22Rv1 (cell line): ENCODE measurements around the gene SLC8A1.

Experiments
- H3K27ac ChIP-seq: fragments of 450-650 bp; 2 replicates; pipeline ENCODE4 v1.5.1; 2017
- ZFX ChIP-seq: fragments of 450-650 bp; IDR thresholded peaks from 2 replicates; pipeline ENCODE4 v1.6.1; 2017; ENCODE audit warnings: antibody characterized with exemption, borderline replicate concordance
- TF ChIP-seq, protein P1 (sequence below): fragments of 450-650 bp; IDR thresholded peaks from 2 replicates; pipeline ENCODE4 v1.5.1; 2017; ENCODE audit warnings: mild to moderate bottlenecking

SLC8A1 gene

GRCh38 chr2:40268566-40268965 lies 183.3 kb downstream of the SLC8A1 start:
- no peak for TF ChIP-seq ZFX
- TF ChIP-seq, protein P1, sequence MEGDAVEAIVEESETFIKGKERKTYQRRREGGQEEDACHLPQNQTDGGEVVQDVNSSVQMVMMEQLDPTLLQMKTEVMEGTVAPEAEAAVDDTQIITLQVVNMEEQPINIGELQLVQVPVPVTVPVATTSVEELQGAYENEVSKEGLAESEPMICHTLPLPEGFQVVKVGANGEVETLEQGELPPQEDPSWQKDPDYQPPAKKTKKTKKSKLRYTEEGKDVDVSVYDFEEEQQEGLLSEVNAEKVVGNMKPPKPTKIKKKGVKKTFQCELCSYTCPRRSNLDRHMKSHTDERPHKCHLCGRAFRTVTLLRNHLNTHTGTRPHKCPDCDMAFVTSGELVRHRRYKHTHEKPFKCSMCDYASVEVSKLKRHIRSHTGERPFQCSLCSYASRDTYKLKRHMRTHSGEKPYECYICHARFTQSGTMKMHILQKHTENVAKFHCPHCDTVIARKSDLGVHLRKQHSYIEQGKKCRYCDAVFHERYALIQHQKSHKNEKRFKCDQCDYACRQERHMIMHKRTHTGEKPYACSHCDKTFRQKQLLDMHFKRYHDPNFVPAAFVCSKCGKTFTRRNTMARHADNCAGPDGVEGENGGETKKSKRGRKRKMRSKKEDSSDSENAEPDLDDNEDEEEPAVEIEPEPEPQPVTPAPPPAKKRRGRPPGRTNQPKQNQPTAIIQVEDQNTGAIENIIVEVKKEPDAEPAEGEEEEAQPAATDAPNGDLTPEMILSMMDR, result no peak

DNA sequence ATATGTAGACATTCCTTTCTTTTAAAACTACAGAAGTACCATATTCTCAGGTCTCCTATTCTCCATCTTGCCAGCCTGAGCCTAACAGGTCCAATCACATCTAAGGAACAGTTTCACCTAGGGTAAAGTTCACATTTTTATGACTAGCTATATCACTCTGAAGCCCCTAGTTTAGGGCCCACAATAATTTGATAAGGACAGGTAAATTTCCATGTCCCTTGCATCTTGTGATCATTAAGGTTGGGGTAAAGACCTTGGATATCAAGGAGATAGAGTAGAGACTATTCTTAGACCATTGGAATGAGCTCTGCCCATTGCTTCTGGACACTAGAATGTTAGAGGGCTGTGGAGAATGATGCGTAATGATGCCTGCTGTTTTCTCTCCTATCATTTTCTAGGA lies 185.7 kb downstream of the SLC8A1 start:
- no peak overlapping the region for H3K27ac ChIP-seq
- TF ChIP-seq ZFX, result no peak
- TF ChIP-seq, protein P1, result no peak

More at GRCh38 chr2:40268566-40268965, 183.3 kb downstream of the SLC8A1 start:
- H3K27ac ChIP-seq, result no peak overlapping the region

DNA sequence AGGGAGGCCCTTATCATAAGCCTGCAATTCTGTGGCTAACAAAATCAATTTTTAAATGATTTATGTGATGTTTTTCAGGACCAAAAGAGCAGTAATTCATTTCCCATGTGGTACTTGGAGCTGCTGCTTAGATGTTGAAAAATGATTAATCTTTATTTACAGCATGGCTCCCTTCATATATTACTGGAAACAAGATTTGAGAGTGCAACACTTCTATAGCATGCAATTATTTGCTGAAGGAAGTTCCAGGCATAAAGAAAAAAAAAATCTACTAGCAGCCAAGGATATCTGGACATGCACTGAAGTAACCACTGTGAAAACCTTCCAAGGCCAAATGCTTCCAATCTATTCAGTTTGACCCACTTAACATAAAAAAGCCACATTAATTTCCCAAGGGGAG lies 186.3 kb downstream of the SLC8A1 start:
- TF ChIP-seq, protein P1, result no peak
- TF ChIP-seq ZFX, result no peak

DNA sequence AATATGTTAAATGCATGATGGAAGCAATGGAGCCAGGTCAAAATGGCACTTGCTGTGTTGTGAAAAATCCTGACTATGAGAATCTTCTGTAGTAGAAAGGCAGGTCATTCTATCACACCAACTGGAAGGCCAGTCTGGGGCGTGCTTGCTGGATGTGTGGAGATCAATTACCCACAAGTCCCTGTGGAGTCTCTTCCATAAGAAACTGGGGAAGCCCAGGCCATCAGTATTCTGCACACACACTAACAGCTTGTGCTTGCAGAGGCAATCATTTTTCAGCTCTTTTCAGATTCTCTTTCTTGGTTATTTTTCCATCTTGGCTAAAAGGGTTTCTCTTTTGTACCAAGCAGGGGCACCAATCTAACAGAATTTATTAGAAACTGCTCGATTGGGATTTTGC lies 190.8 kb downstream of the SLC8A1 start:
- no peak overlapping the region for H3K27ac ChIP-seq

More for the DNA sequence above, 186.3 kb downstream of the SLC8A1 start:
- H3K27ac ChIP-seq, result no peak overlapping the region

GRCh38 chr2:40260437-40260836 lies 191.5 kb downstream of the SLC8A1 start:
- H3K27ac ChIP-seq, result no peak overlapping the region

More for the DNA sequence above, 190.8 kb downstream of the SLC8A1 start:
- TF ChIP-seq, protein P1, result no peak
- TF ChIP-seq ZFX, result no peak

GRCh38 chr2:40259900-40260299 lies 192.0 kb downstream of the SLC8A1 start:
- TF ChIP-seq, protein P1, result no peak
- TF ChIP-seq ZFX, result no peak
- H3K27ac ChIP-seq, result no peak overlapping the region

More at GRCh38 chr2:40260437-40260836, 191.5 kb downstream of the SLC8A1 start:
- TF ChIP-seq, protein P1, result no peak
- TF ChIP-seq ZFX, result no peak

DNA sequence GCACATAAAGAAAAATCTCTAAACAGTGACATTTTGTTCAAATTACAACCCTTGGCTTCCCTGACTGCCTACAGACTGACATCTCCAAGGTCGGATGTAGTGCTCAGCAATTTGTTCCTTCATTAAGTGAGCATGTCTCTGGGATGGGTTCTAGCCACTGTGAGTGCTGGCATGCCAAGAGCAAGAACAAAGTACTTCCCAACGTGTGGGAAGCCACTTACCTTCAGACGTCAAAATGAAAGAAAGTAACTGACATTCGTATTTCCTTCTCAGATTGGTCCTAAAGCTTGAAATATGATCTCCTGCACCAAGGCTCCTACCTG lies 193.8 kb downstream of the SLC8A1 start:
- TF ChIP-seq, protein P1, result no peak
- no peak for TF ChIP-seq ZFX
- no peak overlapping the region for H3K27ac ChIP-seq
